IPS DF 4.7 (cell line): ENCODE measurements around the gene FLOT1.

Experiments used
- DNase-seq: peaks from one replicate; pipeline ENCODE4 v3.0.0-alpha.2; 2013; ENCODE audit warnings: low spot score; ENCODE audit errors: extremely low read depth

The FLOT1 gene

DNA sequence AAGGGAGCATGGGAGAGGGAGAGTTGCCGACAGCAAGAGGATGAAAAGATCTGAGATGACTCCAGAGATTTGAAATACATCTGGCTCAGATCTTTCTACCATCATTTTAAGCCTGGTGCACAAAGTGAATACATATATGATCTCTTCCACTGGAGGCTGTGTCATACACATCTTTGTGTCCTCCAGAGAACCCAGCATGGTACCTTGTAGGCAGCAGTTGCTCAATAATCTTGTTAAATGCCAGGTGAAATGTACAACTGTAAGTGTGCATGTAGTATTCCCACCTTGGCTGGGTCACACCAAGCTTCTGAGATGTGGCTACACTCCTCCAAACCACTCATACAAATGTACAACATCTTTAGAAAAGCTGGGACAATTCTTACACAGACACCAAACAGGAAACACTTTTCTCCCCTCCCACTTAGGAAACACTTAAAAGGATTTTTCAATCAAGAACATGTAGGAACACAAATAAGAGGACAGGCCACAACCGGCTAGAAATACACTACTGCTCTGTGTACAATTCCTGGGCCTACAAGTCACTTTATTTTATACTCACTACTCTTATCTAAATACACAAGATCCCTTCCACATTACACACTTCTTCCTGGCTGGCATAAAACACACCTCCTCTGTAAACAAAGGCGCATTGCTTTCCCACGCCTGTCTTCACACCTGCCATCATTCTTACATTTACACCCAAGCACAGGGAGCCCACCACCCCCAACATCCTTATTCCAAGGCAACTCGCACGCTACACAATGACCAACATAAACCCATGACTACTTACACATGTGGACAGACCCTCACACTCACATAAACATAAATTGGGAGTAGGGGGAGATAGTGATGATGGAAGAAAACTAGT is 5.6 kb upstream of the FLOT1 start:
- no peak for DNase-seq

DNA sequence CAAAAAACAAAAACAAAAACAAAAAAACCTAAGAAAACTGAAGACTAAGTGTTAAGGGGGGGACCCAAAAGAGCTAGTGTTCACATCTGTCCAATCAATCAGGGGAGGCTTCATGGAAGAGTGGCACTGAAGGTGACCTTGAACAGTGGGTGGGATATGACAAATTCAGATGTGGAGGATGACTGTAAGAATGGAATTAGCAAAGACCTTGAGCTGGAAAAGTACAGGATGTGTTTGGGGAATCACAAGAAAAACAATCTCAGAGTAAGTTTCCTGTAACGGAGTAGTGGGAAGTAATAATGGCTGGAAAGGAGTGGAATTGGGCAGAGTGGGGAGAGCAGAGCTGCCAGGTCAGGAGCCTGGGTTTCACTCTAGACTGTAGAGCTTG is 4.8 kb upstream of the FLOT1 start:
- DNase-seq = no peak

GRCh38 chr6:30744054-30744805 is 1.7 kb upstream of the FLOT1 start, which contains the start of gene IER3:
TSS of gene IER3 (minus strand) at chr6:30744547. CDS start at chr6:30744518, 29 bp downstream.
- no peak for DNase-seq

GRCh38 chr6:30743099-30744053 is 889 bp upstream of the FLOT1 start:
- no peak for DNase-seq

DNA sequence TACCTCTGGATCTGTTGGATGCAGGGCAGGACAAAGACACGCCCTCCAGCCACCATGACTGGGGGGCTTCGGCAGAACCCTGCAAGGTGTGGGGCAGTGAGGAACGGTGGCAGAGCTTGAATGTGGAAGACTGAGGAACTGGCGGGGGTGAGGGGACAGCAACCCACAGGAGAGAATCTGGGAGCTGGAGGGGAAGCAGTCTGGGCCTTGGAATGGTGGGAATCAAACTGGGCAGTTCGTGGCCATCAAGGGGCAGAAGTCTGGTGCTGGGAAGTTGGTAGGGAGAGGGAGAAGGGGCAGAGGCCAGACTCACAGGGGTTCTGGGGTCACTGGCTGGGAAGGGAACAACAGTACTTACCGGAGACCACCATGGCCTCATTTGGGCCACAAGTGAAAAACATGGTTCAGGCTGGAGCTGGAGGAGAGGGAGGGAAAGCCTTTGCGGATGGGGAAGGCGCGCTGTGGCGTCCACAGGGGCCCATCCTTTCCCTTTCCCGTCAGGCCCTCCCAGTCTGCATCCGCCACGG is 635 bp downstream of the FLOT1 start:
- no peak for DNase-seq

DNA sequence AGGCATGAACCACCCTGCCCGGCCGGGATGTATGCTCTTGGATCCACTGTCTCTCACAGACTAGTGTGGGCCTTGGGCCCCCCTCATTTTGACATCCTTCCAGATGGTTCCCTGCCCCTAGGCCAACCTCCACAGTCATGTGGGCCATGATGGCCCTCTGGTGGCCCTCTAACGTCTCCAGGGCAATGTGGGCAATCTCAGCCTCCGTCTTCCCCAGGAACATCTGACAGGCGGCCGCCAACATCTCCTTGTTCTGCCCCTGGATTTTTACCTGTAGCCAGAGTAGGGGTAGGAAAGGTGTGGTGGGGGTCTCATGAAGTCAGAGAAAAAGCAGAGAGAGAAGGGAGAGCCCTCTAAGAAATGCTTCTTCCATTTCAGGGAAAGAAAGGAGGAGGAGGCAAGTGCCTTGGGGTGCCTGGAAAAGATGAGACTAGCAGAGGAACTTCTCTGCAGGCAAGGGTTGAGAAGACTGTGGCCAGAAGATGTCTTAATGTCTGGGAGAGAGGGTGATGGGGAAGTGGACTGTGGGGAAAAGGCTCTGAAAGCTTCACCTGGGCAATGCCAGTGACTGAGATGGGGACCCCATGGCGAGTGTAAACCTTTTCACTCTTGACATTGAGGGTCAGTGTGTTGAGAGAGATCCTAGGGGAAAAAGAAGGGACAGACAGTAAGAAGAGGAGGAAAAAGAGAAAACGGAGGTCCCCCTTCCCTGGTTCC is 1.3 kb downstream of the FLOT1 start:
- no peak for DNase-seq

DNA sequence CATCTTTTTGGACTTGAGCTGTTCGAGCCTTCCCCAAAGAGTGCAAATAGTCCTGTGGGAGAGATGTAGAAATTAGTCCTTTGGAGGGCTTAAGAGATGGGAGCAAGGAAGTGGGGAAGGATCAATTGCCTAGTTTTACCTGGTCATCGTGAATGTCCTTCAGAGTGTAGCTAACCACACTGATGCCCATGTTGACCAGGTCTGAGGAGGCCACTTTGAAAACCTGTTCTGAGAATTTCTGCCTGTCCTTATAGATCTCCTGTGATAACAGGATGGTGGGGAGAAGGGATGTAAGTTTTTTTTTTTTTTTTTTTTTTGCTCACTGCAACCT is 2.0 kb downstream of the FLOT1 start:
- no peak for DNase-seq

GRCh38 chr6:30738532-30738931 is 4.0 kb downstream of the FLOT1 start:
- DNase-seq = no peak

DNA sequence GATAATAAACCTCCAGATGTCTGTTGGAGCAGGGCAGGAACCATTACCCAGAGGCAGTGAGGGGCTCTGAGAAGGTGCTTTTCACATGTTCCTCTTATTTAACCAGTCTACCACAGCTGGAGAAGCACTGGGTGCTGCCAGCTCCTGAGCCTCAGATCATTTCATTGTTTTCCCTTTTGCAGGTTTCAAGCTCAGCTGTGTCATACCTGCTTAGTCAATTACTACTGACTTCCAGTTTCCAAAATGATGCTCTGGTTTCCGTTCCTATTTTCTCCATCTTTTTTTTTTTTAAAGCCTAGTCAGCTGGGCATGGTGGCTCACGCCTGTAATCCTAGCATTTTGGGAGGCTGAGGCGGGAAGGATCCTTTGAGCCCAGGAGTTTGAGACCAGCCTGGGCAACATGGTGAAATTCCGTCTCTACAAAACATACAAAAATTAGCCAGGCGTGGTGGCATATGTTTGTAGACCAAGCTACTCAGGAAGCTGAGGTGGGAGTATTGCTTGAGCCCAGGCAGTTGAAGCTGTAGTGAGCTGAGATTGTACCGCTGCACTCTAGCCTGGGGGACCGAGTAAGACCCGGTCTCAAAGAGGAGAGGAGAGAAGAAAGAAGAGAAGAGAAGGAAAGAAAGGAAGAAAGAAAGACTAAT is 6.7 kb downstream of the FLOT1 start:
- no peak for DNase-seq

- DNase-seq = no peak
Measured at GRCh38 chr6:30732237-30732943, 10.1 kb downstream of the FLOT1 start.

DNA sequence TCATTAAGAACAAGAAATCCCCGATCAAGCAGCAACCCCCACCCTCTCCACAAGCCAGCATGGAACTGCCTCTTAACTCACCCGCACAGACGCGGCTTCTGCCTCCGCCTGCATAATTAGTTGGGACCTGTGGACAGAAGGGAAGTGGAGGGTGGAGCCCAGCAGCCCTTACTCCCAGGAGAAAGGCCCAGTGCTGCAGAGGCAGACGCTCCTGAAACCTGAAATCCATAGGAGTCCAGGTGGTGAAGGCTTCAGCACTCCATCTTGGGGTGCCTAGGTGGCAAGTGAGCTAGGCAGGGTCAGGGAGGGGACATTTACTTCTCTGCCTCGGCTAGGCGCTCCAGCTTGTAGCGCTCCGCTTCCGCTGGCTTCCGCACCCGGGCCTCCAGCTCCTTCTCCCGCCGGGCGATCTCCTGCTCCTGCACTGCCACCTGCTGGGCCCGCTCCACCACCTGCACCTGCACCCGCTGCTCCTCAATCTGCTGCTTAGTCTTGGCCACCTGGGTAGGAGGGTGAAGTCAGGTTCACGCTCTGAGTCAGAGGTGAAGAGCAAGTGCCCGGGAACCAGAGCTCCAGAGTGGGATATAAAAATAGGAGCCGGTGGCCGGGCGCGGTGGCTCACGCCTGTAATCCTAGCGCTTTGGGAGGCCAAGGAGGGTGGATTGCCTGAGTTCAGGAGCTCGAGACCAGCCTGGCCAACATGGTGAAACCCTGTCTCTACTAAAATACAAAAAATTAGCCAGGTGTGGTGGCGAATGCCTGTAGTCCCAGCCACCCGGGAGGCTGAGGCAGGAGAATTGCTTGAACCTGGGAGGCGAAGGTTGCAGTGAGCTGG is 11.7 kb downstream of the FLOT1 start:
- DNase-seq = no peak

DNA sequence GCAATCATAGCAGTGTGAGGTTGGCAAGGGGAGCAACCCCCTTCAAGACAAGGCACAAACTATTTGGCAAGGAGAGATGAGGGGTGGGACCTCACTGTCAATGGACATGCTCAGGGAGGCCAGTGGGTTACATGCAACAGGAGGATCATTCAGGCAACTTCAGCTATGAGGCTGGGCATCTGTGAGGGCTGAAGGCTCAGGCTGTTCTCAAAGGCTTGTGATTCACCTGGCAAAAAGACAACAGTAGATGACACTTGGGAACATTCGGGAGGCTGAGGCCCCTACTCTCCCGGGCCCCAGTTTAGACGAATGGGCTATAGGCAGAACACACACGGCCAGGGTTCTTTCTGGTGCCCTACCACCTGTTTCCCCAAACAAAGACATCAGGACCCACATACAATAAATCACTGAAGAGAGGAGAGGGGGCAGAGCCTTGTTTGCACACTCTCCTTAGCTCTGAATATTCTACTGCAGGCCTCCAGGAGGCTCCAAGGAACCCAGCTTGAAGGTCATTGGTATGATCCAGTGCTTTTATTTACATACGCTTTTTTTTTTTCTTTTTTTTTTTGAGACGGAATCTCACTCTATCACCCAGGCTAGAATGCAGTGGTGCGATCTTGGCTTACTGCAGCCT is 14.4 kb downstream of the FLOT1 start:
- no peak for DNase-seq

DNA sequence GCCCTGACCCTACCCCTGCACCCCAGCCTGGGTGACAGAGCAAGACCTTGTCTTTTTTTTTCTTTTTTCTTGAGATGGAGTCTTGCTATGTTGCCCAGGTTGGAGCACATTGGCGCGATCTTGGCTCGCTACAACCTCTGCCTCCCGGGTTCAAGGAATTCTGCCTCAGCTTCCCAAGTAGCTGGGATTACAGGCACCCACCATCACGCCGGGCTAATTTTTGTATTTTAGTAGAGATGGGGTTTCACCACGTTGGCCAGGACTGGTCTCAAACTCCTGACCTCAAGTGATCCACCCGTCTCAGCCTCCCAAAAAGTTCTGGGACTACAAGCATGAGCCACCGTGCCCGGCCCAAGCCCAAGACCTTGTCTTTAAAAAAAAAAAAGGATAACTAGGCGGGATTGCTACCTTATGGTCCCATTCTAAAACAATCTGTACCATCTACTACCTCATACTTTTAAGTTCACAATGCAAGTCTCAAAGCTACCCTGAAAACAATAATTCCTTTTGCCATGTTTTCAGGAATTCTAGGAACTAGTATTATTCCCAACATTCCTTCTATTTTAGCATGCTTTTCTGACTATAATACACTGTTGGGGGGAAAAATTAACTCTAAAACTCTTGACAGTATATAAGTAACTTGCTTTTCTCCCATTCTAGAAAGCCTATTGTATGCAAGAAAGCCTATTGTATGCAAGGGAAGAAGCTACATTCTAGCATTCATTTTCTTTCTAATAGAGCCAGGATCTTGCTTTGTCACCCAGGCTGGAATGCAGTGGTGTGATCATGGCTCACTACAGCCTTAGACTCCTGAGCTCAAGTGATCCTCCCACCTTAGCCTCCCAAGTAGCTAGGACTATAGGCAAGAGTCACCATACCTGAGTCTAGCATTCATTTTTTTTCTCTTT is 15.7 kb downstream of the FLOT1 start:
- no peak for DNase-seq

DNA sequence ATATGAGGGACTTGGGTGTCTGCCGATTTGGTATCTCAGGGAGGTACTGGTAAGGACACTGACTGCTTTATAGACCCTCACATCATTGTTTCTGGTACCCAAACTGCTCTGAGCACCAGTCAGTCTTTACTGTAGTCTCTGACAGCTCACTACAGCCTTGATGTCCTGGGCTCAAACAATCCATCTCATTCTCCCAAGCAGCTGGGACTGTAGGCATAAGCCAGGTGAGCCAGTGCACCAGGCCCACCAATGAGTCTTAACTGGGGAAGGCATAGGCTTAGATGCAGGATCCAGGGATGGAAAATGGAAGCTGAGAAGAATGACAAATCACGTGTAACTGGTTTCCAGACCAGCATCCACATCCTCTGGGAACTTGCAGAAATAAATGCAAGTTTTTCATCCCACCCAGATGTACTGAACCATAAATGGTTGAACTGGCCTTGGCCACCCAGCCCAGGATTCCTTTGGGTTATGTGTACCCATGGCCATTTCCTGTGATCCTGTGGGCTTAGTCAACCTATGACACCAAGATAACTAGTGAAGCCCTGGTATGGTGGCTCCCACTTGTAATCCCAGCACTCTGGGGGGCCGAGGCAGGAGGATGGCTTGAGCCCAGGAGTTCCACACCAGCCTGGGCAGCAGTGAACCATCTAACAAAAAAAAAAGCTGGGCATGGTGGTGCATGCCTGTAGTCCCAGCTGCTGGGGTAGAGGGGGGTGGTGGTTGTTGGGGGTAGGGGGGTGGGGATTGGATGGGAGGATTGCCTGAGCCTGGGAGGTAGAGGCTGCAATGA is 16.6 kb downstream of the FLOT1 start:
- no peak for DNase-seq

GRCh38 chr6:30724906-30725667 is 17.4 kb downstream of the FLOT1 start:
- DNase-seq = no peak
